ENCODE results near the gene CHRD. TPM values are rescaled to one million over a fixed set of nuclear protein-coding genes. Genes with fewer than 3 reads are reported as not detected.

The CHRD gene
- total RNA-seq, 1 experiment from 2014 or later, result 0.42 TPM

GRCh38 chr3:184381261-184382224 lies 1.7 kb downstream of the CHRD start:
- no peak for DNase-seq (ENCODE audit: low read depth)

GRCh38 chr3:184382326-184383032 lies 2.6 kb downstream of the CHRD start:
- DNase-seq (ENCODE audit: low read depth), result no peak

- no peak for DNase-seq (ENCODE audit: low read depth)
Observed at GRCh38 chr3:184383033-184383740, 3.3 kb downstream of the CHRD start.

- DNase-seq (ENCODE audit: low read depth), result no peak
Observed at GRCh38 chr3:184384342-184384741, 4.5 kb downstream of the CHRD start.

GRCh38 chr3:184384856-184385422 lies 5.1 kb downstream of the CHRD start:
- DNase-seq (ENCODE audit: low read depth), result no peak

GRCh38 chr3:184386047-184386806 lies 6.4 kb downstream of the CHRD start:
- no peak for DNase-seq (ENCODE audit: low read depth)

GRCh38 chr3:184387174-184387714 lies 7.4 kb downstream of the CHRD start:
- no peak for DNase-seq (ENCODE audit: low read depth)

- no peak for DNase-seq (ENCODE audit: low read depth)
Observed at GRCh38 chr3:184388164-184388935, 8.5 kb downstream of the CHRD start.

- DNase-seq (ENCODE audit: low read depth), result no peak
Observed at GRCh38 chr3:184388936-184389230, 9.0 kb downstream of the CHRD start.

- no peak for DNase-seq (ENCODE audit: low read depth)
Observed at GRCh38 chr3:184389384-184389783, 9.5 kb downstream of the CHRD start.

GRCh38 chr3:184389935-184390528 lies 10.2 kb downstream of the CHRD start:
- no peak for DNase-seq (ENCODE audit: low read depth)

GRCh38 chr3:184391266-184391665 lies 11.4 kb downstream of the CHRD start:
- no peak for DNase-seq (ENCODE audit: low read depth)

GRCh38 chr3:184395320-184395660 lies 15.4 kb downstream of the CHRD start:
- no peak for DNase-seq (ENCODE audit: low read depth)

- DNase-seq (ENCODE audit: low read depth), result peak; percentile 84
Observed at GRCh38 chr3:184399410-184399809, 19.6 kb downstream of the CHRD start.

GRCh38 chr3:184405075-184406030 lies 25.5 kb downstream of the CHRD start:
- no peak for DNase-seq (ENCODE audit: low read depth)

GRCh38 chr3:184409331-184409926 lies 29.6 kb downstream of the CHRD start:
- no peak for DNase-seq (ENCODE audit: low read depth)

GRCh38 chr3:184409946-184410500 lies 30.2 kb downstream of the CHRD start:
- no peak for DNase-seq (ENCODE audit: low read depth)

Measured in M059J (cell line).